ENCODE measurements around the gene MACROD2.

Gene MACROD2

DNA sequence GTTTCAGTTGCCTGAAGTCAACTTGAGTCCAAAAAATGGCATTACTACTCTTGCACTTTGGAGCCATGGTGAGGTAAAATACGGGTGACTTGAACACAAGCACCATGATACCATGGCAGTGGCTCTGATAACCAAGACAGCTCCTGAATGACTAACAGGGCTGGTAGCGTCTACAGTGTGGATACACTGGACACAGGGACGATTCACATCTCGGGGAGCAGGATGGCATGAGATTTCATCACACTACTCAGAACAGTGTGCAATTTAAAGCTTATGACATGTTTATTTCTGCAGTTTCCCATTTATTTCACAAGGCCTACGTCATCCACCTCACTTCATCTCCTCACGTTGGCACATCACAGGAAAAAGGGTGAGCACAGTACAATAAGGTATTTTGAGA lies 1627.1 kb downstream of the MACROD2 start:
- no peak for DNase-seq

DNA sequence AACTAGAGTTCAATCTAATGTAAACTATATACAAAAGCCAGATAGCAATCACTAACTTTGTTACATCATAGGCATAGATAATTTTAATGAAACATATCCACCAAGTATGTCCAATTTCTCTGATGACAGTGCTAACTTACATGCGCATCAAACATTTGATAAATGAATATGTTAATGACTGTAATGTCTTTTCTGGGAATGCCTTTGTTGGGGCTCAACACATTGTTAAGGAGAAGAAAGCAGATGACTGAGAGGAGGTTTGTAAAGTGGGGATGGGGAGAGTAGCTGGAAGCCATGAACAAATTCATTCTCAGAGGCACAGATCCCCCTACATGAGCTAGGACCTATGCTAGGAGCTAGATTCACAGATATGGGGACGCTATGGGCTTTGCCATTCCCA lies 1627.9 kb downstream of the MACROD2 start:
- no peak for DNase-seq

DNA sequence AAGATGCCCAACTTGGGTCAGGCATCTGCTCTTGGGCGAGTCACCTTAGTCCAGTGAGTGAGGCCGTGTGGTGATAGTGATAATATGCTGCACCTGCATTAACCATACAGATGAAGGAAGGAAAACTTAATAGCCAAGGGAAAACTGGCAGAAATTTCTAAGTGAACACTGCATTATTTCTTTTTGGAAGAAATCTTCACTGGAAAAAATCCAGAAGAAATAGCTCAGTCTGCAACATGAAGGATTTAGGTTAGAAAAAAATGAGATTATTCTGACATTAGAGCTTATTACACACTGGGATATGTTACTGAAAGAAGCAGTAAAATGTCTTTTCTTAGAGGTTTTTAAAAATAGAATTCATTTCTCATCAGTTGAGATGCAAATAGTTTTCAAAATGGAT lies 1630.7 kb downstream of the MACROD2 start:
- DNase-seq = no peak

DNA sequence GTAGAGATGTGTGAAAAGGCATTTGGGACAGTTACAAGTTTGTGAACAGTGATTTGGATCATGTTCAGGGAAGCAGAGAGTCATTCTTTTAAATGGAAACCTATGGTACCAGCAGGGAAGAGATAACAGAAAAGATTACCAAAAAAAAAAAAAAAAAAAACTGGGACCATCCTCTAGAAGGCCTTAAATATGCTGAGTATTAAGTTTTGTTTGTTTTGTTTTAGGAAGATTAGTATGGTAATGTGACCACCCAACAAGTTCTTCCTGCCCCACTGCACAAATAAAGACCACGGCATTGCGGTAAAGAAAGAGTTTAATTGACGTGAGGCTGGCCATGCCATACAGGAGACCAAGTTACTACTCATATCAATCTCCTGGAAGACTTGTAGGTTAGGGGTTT lies 1631.8 kb downstream of the MACROD2 start:
- DNase-seq = no peak

DNA sequence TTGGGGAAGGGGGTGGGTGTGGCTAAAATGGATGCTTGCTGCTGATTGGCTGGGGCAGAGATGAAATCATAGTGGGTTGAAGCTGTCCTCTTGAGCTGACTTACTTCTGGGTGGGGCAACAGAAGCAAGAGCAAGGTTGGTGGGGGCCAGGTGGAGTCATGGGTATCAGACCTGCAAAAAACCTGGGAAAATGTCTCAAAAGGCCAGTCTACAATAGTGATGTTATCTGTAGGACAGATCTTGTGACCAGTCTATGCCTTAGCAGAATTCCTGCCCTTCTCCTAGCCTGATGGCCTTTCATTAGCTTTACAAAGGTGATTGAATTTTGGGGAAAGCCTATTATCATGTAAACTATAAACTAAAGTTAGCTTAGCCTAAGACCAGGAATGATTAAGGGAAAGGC lies 1632.2 kb downstream of the MACROD2 start:
- DNase-seq = no peak

DNA sequence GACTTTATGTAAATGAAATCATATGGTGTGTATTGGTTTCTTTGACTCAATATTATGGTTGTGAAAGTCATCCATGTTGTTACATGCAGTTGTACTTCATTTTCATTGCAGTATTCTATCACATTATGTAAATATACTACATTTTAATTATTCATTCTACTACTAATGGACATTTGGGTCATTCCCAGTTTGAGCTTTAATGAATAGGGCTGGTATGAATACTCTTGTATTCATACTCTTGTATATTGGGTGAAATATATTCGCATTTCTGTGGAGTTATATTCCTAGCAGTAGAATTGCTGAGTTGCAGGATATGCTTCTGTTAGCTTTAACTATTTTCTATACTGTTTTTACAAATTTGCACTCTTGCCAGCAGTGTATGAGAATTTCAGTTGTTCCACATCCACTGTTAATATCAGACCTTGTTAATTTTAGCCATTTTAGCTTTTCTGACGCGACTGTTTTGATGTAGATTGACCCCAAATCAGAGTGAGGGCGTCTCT lies 1633.6 kb downstream of the MACROD2 start:
- DNase-seq = no peak

DNA sequence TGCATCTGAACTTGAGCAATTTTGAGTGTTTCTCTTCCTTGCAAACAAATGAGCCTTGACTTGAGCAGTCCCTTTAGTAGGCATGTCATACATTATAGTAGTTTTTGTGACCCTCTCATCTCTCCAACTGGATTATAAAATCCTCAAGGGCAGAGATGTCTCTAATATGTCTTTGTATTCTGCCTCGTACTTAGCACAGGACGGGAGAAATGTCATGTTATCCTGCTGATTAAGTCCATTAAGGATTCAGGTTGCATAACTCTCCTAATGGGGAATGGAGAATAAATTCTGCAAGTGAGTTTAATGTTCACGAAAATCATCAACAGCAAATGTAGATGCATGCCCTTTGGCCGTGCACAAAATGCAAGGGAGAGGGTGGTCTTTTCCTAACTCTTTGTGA lies 1635.0 kb downstream of the MACROD2 start:
- DNase-seq = no peak

DNA sequence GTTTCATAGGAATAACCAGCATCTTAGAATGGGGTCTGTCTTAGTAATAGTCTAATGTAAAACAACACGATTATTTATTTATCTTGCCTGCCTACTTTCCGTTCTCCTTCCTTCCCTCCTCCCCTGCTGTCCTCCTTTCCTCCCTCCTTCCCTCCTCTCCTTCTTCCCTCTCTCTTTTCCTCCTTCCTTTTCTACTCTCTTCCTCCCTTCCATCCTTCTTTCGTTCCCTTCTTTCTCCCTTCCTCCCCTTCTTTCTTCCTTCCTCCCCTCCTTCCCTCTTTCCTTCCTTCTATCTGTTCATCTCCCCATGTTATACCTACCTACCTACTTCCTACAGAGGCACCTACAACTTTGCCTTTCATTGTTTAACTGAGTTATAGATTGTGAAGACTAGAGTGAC lies 1637.4 kb downstream of the MACROD2 start:
- DNase-seq = no peak

DNA sequence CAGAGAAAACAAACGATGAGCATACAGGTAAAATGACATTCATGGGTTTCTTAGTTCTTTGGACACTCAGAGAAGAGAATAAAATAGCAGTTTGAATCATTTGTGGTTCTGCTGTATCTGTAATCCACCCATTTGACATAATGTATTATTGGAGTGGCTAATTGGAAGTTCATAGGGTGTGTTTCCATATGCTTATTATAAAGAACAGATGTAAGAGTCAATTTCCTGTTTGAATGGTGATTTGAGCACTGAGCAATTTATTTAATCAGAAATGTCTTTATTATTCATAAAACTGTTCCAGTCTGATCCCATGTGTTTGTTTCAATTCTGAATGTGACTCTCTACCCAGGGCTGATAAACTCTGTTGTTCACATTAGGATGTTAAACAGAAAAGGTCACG lies 1638.8 kb downstream of the MACROD2 start:
- no peak for DNase-seq

DNA sequence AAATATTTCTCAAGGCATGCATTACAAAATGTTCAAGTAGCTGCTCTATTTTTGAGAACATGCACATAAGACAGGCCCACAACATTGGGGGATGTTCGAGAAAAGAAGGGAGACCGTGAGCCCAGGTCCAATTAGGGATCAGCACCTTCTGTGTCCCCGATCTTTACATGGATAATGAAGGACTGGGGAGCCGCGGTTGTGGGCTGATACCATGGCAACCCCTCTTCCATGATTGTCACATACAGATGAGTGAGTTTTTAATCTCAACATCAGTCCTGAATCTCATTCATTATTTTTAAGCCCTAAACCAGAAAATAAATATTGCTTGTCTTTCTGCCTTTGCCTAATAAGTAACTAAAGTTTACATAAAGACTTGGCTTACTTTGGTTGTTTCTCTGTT lies 1642.2 kb downstream of the MACROD2 start:
- DNase-seq = no peak

DNA sequence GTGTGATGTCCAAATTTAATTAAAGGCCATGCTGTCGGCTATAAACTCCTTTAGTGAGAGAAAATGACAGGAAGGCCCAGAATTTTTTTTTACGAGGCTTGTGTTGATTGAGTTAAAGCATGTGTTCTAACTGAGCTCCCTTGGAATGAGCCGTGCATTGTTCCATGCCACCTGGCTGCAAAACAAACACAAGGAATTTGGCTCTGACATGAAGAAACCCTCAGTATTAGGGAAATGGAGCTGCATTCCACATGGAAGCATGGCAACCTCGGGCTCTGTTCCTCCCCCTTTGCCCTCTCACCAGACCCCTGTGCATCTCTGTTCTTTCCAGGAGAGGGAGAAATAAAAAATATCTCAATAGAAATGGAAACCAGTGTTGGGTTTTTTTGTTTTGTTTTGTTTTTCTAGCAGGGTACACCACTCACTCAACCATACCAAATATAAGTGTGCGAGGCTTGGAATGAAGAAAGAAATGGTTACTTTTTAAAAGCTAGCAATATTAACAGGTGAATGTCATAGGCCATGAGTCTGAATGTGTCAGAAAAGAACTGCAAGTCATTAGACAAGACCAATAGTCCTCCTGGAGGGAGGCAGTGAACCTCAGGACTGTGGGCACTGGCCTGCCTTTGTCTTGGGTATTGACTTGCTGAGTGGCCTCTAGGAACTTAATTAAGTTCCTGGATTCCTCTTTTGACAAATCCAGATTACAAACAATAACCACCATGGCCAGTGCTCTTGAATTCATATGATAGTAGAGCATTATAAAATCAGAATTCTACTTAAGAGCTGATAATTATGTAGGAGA lies 1642.8 kb downstream of the MACROD2 start:
- DNase-seq = no peak

DNA sequence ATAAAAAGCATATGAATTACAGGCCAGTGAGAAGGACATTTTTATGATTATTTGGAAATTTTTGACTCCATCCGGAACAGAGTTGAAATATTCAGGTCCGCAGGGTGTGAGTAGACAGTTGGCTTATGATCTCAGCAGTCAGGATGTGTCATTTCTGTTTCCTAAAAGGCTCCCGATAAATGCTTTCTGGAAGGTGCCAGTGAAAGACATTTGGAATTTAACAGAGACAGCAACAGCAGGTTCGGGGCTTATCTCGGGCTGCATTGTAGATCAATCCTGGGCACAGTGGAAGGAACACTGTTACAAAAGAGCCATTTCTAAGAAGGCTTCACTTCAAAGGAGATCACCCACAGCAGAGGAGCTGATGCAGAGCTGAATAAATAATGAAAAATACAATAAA lies 1643.5 kb downstream of the MACROD2 start:
- no peak for DNase-seq

DNA sequence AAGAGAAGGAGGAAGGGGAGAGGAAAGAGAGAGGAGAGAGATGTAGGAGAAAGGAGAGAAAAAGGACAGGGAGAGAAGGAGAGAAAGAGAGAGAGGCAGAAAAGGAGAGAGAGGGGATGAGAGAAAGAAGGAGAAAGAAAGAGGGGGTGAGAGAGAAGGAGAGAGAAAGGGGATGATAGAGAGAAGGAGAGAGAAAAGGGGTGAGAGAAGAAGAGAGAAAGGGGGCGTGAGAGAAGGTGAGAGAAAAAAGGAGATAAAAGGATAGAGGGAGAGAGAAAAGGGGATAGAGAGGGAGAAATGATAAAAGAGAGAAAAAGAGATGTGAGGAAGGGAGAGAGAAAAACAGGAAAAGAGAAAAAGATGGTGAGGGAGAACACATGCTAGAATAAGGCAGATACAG lies 1644.5 kb downstream of the MACROD2 start:
- DNase-seq = no peak

DNA sequence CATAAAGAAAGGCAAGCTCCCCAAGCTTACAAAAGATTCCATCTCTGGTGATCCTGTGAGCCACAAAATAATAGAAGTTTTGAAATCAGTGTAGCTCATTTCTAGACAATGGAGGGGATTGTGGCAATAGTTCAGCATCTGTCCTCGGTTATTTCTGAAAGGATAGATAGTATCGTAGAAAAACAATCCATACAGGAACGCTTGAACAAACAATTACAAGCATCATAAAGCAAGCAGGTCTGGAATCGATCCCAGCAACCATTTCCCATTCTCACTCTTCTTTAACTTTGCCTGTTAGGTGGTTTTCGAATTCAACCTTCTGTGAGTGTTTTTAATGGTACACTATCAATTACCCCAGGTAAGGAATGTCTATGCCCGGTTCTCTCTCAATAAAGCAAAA lies 1646.8 kb downstream of the MACROD2 start:
- no peak for DNase-seq

DNA sequence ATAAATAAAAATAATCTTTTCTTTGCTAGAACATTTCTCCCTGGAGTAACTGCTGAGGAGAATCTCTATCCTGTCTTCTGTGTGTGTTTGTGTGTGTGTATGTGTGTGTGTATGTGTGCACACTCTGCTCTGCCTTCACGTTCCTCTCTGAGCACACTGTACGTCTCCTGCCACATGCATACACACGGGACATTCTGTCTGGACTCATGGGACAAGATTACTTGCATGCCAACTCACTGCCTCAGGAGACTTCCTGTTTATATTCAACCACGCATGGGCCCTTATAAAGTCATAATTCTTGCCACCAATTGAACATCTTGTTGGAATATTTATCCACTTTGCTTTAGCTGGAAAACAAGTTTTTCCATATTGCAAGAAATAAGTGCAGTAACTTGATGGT lies 1647.4 kb downstream of the MACROD2 start:
- DNase-seq = no peak

DNA sequence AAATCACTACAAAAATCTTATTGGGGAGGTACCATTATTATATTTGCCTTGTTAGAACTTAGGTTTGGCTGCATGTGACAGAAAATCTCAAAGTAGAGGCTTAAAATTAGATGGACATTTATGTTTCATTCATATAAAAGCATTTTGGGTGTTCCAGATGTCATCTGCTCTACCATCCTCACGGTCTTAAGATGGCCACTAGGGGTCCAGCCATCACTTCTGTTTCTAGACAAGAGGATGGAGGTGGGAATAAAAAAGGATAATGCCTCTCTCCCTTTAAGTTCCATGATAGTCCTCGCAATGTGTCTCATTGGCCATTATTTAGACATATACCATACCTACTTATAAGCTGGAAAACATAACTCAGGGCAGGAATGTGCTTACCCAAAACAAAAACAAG lies 1648.4 kb downstream of the MACROD2 start:
- DNase-seq = no peak

DNA sequence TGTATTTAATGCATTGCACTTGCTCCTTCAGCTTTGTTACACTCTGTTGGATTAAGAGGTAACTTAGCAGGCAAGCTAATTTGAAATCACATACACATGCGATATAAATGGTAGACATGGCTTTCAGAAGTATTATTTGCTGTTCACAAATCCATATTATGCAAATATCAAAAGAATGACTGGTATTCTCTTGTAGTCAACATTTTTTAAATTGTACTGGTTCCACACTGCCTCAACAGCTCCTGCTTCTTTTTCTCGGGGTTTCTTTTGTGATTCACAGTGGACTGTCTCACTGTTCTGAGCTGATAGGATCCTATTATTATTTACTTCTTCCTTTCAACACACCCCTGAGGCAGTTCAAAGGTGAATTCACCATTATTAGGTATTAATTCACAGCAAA lies 1650.5 kb downstream of the MACROD2 start:
- DNase-seq = no peak

DNA sequence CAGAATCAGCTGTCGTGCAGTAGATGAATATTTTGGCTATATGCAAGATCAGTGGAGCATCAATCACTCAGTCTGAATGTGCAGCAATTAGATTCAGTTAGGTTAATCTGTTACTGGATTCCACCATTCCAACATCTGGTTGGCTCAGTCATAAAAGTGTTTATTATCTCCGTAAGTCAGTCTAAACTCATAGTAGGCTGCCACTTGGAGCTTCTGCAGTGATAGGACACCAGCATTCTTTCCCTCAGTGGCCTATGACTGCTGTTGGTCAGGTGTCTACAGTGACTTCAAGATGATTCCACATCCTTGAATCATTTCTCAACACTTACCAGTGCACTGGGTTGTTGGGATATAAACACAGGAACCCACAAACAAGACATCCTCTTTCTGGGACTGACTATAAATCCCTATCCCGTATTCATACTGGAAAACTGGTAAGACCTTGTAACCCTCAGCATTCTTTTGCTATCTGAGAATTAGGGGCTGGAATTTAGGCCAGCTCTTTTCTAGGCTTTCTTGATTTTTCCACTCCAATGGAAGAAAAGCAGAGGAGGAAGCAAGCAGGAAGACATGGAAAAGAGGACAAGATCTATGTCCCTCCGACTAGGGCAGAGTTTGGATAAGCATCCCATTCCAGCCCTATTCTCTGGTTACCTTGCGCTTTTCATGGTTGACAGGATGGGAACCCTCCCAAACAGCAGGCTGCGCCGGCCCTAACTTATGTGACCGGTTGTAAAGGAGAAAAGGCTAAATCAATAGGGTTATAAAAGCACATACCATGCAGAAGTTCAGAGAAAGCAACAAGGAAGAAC lies 1658.3 kb downstream of the MACROD2 start:
- no peak for DNase-seq

DNA sequence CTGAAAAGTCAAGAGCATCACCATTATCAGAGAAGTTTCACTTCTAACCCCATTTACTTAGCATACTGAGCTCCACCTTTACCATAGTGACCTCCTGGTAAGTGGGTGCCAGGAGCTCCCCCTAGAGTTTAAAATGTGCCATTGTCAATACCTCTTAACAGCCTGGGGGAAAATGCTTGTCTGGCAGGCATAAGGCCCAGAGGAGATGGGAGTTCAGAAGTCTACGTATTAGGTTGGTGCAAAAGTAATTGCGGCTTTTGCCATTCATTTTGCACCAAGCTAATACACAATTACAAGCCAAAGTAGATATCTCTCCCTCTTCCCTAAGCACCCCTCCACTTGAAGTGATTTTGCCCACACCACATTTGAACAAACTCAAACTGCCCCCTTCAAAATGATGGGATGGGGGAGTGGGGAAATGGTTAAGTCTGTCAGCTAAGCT lies 1658.9 kb downstream of the MACROD2 start:
- DNase-seq = peak; percentile 39

DNA sequence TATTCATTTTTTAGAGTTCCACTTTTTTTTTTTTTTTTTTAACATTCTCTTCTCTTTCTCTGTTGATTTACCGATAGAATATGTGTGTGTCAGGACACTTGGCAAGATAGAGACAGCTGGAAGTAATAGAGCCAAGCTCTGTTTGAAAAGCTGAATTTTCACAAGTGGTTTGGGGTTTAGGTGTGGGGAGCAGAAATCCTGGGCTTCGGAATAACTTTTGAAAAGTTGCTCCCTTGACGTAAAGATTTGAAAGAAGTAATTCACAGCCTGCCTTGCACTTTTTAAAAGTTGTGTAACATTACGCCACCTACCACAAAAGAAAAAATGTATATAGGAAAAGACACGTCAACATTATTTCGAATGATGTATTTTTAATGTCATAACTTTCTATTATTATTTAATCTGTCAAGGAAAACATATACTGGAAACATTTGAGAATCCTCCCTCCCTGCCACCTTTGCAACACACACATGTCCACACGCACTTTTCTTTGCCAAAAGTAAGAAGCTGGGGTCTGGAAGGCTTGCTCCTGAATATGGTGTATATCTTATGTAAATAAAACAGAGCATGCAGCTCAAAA lies 1660.1 kb downstream of the MACROD2 start:
- no peak for DNase-seq

DNA sequence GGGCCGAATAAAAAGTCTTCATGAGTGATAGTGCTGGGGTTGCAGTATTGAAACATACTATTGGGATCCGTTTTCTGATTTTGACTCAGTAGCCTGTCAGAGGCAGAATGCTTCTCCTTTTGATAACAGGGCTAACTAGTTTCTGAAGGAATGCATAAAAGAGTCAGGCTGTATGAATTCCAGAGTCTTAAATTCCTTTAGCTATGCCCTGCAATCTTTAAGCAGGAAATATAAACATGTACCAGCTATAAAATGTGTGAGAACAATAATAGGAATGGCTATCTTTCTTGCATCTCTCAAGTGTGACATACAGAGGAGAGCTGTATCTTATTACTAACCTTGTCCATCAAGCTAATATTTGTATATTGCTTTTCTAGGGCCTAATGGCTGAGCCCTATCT lies 1660.8 kb downstream of the MACROD2 start:
- DNase-seq = no peak

DNA sequence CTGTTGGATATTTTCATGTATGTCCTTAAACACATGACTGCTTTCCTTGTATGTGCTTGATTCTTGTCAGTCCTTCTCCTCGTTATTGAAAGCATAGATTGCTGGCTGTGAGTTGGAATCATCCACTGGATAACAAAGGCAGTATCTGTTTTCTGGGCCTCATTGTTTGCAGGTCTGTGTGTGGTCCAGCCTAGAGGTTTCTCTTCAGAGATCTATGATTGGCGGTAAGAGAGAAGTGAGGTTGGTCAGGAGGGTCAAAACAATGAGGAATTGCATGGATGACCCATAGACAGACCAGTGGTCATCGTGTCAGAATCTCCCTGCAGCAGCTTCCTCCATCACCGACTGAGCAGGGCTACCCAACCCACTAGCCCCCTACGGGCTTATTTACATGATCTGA lies 1663.0 kb downstream of the MACROD2 start:
- DNase-seq = no peak

DNA sequence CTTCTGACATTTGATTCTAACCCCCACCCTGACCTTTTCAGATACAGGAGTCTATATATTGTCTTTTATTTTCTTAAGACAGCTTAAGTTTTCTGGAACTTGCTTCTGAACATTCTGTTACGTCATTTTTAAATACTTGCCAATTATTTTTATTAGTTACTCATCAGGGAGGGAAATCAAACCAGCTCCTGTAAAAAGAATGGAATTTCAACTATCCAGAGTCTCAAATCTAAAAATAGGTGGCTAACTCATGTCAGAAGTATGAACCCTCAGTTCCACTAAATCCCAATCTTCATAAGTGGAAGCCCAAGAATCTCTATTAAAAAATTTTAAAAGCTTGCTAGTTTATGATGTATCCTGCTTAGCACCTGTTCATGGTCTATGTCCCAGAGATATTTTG lies 1677.9 kb downstream of the MACROD2 start:
- DNase-seq = no peak

Measured in NCI-H1092 (cell line).